Left ventricle myocardium inferior (tissue), 1 donor: ENCODE measurements around the gene CDK17. TPM values are rescaled to one million over a fixed set of nuclear protein-coding genes. Genes with fewer than 3 reads are reported as not detected.

Source experiments
- DNase-seq: peaks from one replicate; pipeline ENCODE4 v3.0.0-alpha.2; 2020
- H3K27ac ChIP-seq: fragments of 200-600 bp; replicated peaks from 2 replicates; pipeline ENCODE4 v1.8.0; 2021
- H3K27me3 ChIP-seq: fragments of 200-600 bp; 2 replicates; pipeline ENCODE4 v1.8.0; 2021; ENCODE audit warnings: low read depth
- H3K36me3 ChIP-seq: fragments of 200-600 bp; 2 replicates; pipeline ENCODE4 v1.8.0; 2021
- H3K4me1 ChIP-seq: fragments of 200-600 bp; 2 replicates; pipeline ENCODE4 v1.8.0; 2021
- H3K4me3 ChIP-seq: fragments of 200-600 bp; 2 replicates; pipeline ENCODE4 v1.8.0; 2021; ENCODE audit warnings: mild to moderate bottlenecking, moderate library complexity
- H3K9me3 ChIP-seq: fragments of 200-600 bp; replicated peaks from 2 replicates; pipeline ENCODE4 v1.8.0; 2021
- CTCF ChIP-seq: fragments of 200-600 bp; IDR thresholded peaks from 2 replicates; pipeline ENCODE4 v1.8.0; 2021; ENCODE audit warnings: antibody characterized with exemption, mild to moderate bottlenecking, borderline replicate concordance
- intact Hi-C: fragments of 100-400 bp; cut with micrococcal nuclease; formaldehyde crosslinking; loops from one replicate; pipeline ENCODE4 v1.11.0; 2022
- total RNA-seq: library from RNA; stranded (reverse); fragmentation: NEBNext Ultra II Directional; extraction: Animal tissue kit (Norgen Biotek cat#: 25700); gene quantifications from one replicate; pipeline ENCODE4 v1.2.1, GENCODE V29; 2021
- donor health status: DM: no; HTN: yes; CAD: no; lungs with severe emphysema.

Gene CDK17
- total RNA-seq, 1 donor from 2014 or later, result 15.9 TPM

- DNase-seq, result no peak
- intact Hi-C loops, result no loop called here
- TF ChIP-seq CTCF, result no peak
- H3K4me3 ChIP-seq, result no peak overlapping the region
- H3K9me3 ChIP-seq, result no peaks in the 10 kb centered on the region
- H3K4me1 ChIP-seq, result peaks cover 22% of the 10 kb centered on the region
- H3K36me3 ChIP-seq, result peaks cover 15% of the 10 kb centered on the region
- no peaks in the 10 kb centered on the region for H3K27me3 ChIP-seq
- no peak overlapping the region for H3K27ac ChIP-seq
Measured at GRCh38 chr12:96311191-96311590, 89.0 kb downstream of the CDK17 start.

GRCh38 chr12:96310067-96310466 lies 90.2 kb downstream of the CDK17 start:
- intact Hi-C loops, result no loop called here
- H3K27me3 ChIP-seq, result no peaks in the 10 kb centered on the region
- DNase-seq, result no peak
- peaks cover 15% of the 10 kb centered on the region for H3K36me3 ChIP-seq
- no peak overlapping the region for H3K4me3 ChIP-seq
- H3K9me3 ChIP-seq, result no peaks in the 10 kb centered on the region
- H3K27ac ChIP-seq, result no peak overlapping the region
- H3K4me1 ChIP-seq, result peaks cover 17% of the 10 kb centered on the region
- TF ChIP-seq CTCF, result no peak

DNA sequence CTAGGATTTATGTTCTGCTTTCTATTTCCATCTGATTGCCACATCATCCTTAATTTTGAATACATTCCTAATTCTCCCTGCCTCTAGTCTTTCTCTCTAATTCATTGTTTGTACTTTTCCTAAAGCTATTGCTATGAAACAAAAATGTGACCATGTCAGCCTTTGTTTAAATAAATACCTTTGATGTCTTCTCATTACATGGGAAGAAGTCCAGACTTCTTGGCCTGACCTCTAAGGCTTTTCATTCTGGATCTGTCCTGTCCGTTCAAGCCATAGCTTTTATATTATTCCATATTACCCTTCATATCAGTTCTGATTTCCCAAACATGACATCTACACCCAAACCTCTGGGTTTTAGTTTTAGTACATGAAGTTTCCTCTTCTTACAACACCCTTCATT lies 91.4 kb downstream of the CDK17 start:
- Histone ChIP-seq H3K4me1 (peaks cover 11% of the 10 kb centered on the region), H3K27me3 (no peaks in the 10 kb centered on the region), H3K27ac (no peak overlapping the region), H3K36me3 (peaks cover 15% of the 10 kb centered on the region), H3K4me3 (no peak overlapping the region), H3K9me3 (no peaks in the 10 kb centered on the region)
- intact Hi-C loops, result no loop called here
- TF ChIP-seq CTCF, result no peak
- no peak for DNase-seq

DNA sequence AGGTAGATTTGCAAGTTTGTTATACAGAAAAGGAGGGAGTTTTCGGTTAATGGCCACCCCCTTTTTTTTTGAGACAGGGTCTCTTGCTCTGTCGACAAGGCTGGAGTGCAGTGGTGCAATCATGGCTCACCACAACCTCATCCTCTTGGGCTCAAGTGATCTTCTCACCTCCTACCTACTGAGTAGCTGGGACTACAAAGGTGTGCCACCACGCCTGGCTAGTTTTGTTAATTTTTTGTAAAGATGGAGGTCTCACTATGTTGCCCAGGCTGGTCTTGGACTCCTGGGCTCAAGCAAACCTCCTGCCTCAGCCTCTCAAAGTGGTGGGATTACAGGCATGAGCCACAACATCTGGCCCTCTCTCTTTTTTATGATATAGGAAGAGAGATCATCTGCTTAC lies 94.6 kb downstream of the CDK17 start:
- intact Hi-C loops, result no loop called here
- no peaks in the 10 kb centered on the region for H3K9me3 ChIP-seq
- H3K4me1 ChIP-seq, result peaks cover 16% of the 10 kb centered on the region
- H3K27me3 ChIP-seq, result no peaks in the 10 kb centered on the region
- no peak overlapping the region for H3K4me3 ChIP-seq
- TF ChIP-seq CTCF, result no peak
- DNase-seq, result no peak
- H3K36me3 ChIP-seq, result no peaks in the 10 kb centered on the region
- H3K27ac ChIP-seq, result no peak overlapping the region

- DNase-seq, result no peak
- no peak overlapping the region for H3K27ac ChIP-seq
- H3K4me1 ChIP-seq, result peaks cover 16% of the 10 kb centered on the region
- H3K9me3 ChIP-seq, result no peaks in the 10 kb centered on the region
- H3K36me3 ChIP-seq, result peaks cover 15% of the 10 kb centered on the region
- H3K4me3 ChIP-seq, result no peak overlapping the region
- intact Hi-C loops, result no loop called here
- H3K27me3 ChIP-seq, result no peaks in the 10 kb centered on the region
- TF ChIP-seq CTCF, result peak; percentile 25
Measured at GRCh38 chr12:96303653-96304052, 96.6 kb downstream of the CDK17 start.
